SIG-M5 treated with dmso at 0.1 percent for 504 hours (cell line): ENCODE data around the gene CLDN15.

Experiments used
- DNase-seq: peaks from one replicate; lab custom pipeline; 2025; ENCODE audit not compliant: unreplicated experiment; lab: John Stamatoyannopoulos, UW

CLDN15 gene

GRCh38 chr7:101222275-101222830 is 15.2 kb downstream of the CLDN15 start:
- no peak for DNase-seq

GRCh38 chr7:101220295-101220694 is 17.3 kb downstream of the CLDN15 start:
- DNase-seq, result no peak

- no peak for DNase-seq
Observed at GRCh38 chr7:101218236-101219125, 19.1 kb downstream of the CLDN15 start.

- DNase-seq, result peak; percentile 98
Observed at GRCh38 chr7:101217388-101218235, 20.0 kb downstream of the CLDN15 start, which contains the start of the genes PLOD3 and ZNHIT1. TSS of gene PLOD3 (minus strand) at chr7:101217581. CDS start at chr7:101217274, 307 bp downstream. TSS of gene ZNHIT1 (plus strand) at chr7:101218165. CDS start at chr7:101218196, 31 bp downstream.

GRCh38 chr7:101216860-101217387 is 20.7 kb downstream of the CLDN15 start:
- DNase-seq, result no peak

GRCh38 chr7:101216001-101216859 is 21.4 kb downstream of the CLDN15 start:
- no peak for DNase-seq

GRCh38 chr7:101212014-101212413 is 25.6 kb downstream of the CLDN15 start:
- no peak for DNase-seq

- no peak for DNase-seq
Observed at GRCh38 chr7:101211501-101211900, 26.1 kb downstream of the CLDN15 start.

GRCh38 chr7:101210143-101210542 is 27.5 kb downstream of the CLDN15 start:
- DNase-seq, result no peak

- DNase-seq, result no peak
Observed at GRCh38 chr7:101208794-101209193, 28.8 kb downstream of the CLDN15 start.

- DNase-seq, result no peak
Observed at GRCh38 chr7:101207459-101207858, 30.1 kb downstream of the CLDN15 start.

GRCh38 chr7:101206665-101207042 is 30.9 kb downstream of the CLDN15 start:
- no peak for DNase-seq

GRCh38 chr7:101205901-101206664 is 31.5 kb downstream of the CLDN15 start:
- no peak for DNase-seq

- DNase-seq, result peak; percentile 66
Observed at GRCh38 chr7:101203740-101204738, 33.6 kb downstream of the CLDN15 start.

- DNase-seq, result no peak
Observed at GRCh38 chr7:101202603-101202918, 35.0 kb downstream of the CLDN15 start.

GRCh38 chr7:101201695-101202602 is 35.7 kb downstream of the CLDN15 start:
- no peak for DNase-seq

GRCh38 chr7:101200862-101201599 is 36.6 kb downstream of the CLDN15 start, which contains the start of gene MOGAT3:
TSS of gene MOGAT3 (minus strand) at chr7:101201036. CDS start at chr7:101200854, 182 bp downstream.
- DNase-seq, result no peak
